Posterior vena cava (tissue), 2 donors: Measurements from ENCODE around the gene RPL41. TPM values are rescaled to one million over a fixed set of nuclear protein-coding genes. Genes with fewer than 3 reads are reported as not detected.

Experiments used
- DNase-seq: peaks from one replicate; pipeline ENCODE4 v3.0.0-alpha.2; 2020; ENCODE audit warnings: low spot score
- intact Hi-C, 2 donors: fragments of 100-400 bp; cut with DNase I; formaldehyde crosslinking; loops; one replicate each; pipeline versions ENCODE4 v1.14.1 to v1.14.2; 2022 to 2023
- total RNA-seq, 2 donors: library from RNA; stranded (reverse); fragmentation: NEBNext Ultra II Directional; extraction: Animal tissue kit (Norgen Biotek cat#: 25700); gene quantifications; one replicate each; pipeline ENCODE4 v1.2.1, GENCODE V29; 2021
- donor health status: DM: yes; HTN: yes; CAD: no.
- donor health status: DM: yes; HTN: yes; CAD: no.

The RPL41 gene
- total RNA-seq, 2 donors from 2014 or later: 2,364 to 2,753 TPM

- intact Hi-C loops: no loop called here
These were observed 4.9 kb downstream of the RPL41 start for GRCh38 chr12:56121204-56121870.

GRCh38 chr12:56122637-56123036 lies 6.2 kb downstream of the RPL41 start:
- no peak for DNase-seq
- intact Hi-C loops: no loop called here

More at GRCh38 chr12:56121204-56121870, 4.9 kb downstream of the RPL41 start:
- DNase-seq: no peak

GRCh38 chr12:56124133-56124532 lies 7.7 kb downstream of the RPL41 start:
- intact Hi-C loops: loop anchor here in 1 of 2 donors (2.0 kb wide), 1 partner anchor 35 kb away; the partner anchor contains the start of gene MYL6
- no peak for DNase-seq

- intact Hi-C loops: no loop called here
- no peak for DNase-seq
These were observed 10.4 kb downstream of the RPL41 start for GRCh38 chr12:56126732-56127239.

- DNase-seq: no peak
- intact Hi-C loops: no loop called here
These were observed 11.1 kb downstream of the RPL41 start for GRCh38 chr12:56127485-56127887.

- intact Hi-C loops: no loop called here
- peak; percentile 99 for DNase-seq
These were observed 11.6 kb downstream of the RPL41 start, which contains the start of gene ESYT1 for GRCh38 chr12:56127888-56128669. TSS of gene ESYT1 (plus strand) at chr12:56128267. CDS start at chr12:56128320, 53 bp downstream.

GRCh38 chr12:56128670-56129205 lies 12.3 kb downstream of the RPL41 start:
- intact Hi-C loops: no loop called here
- DNase-seq: no peak

- DNase-seq: peak; percentile 92
- intact Hi-C loops: no loop called here
These were observed 12.9 kb downstream of the RPL41 start for GRCh38 chr12:56129206-56129941.

GRCh38 chr12:56129942-56130495 lies 13.6 kb downstream of the RPL41 start:
- no peak for DNase-seq
- intact Hi-C loops: no loop called here

GRCh38 chr12:56130876-56131275 lies 14.4 kb downstream of the RPL41 start:
- intact Hi-C loops: no loop called here
- no peak for DNase-seq

GRCh38 chr12:56134897-56135296 lies 18.5 kb downstream of the RPL41 start:
- intact Hi-C loops: no loop called here
- no peak for DNase-seq

- intact Hi-C loops: no loop called here
- peak; percentile 65 for DNase-seq
These were observed 21.6 kb downstream of the RPL41 start for GRCh38 chr12:56137853-56138571.

GRCh38 chr12:56141946-56142784 lies 25.7 kb downstream of the RPL41 start:
- intact Hi-C loops: no loop called here
- DNase-seq: no peak

- DNase-seq: no peak
- intact Hi-C loops: no loop called here
These were observed 26.8 kb downstream of the RPL41 start for GRCh38 chr12:56143217-56143616.

GRCh38 chr12:56143870-56144269 lies 27.4 kb downstream of the RPL41 start:
- DNase-seq: no peak
- intact Hi-C loops: no loop called here

GRCh38 chr12:56145217-56145616 lies 28.8 kb downstream of the RPL41 start:
- DNase-seq: no peak
- intact Hi-C loops: no loop called here
